ENCODE data around the gene TLX3. TPM values are rescaled to one million over a fixed set of nuclear protein-coding genes. Genes with fewer than 3 reads are reported as not detected.

The TLX3 gene
- total RNA-seq, 3 donors from 2014 or later: not detected

DNA sequence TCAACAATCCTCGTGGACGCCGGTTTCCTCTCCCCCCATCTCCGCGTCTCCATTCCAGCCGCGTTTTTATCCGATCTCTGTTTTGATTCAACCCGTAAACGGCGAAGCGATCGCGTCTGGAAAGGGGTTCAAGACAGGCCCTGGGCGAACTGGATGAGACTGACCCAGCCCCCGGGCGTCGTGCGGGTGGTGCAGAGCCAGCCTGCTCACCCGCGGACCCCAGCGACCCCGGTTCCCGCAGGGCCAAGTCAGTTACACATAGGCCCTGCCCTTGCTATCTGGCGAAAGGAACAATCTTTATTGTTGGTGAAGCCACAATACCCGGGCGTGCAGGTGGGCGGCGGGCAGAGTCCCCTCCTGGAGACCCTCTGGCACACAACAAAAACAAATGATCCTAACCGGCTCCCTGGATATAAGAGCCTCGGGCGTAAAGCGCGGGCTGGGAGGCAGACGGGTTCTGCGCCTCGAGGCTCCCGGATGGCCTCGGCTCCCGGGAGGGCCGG is 1.8 kb downstream of the TLX3 start:
- H3K36me3 ChIP-seq (ENCODE audit: low read depth): no peaks in the 10 kb centered on the region
- no peak for ATAC-seq
- intact Hi-C loops (cut with DNase I, micrococcal nuclease): no loop called here
- H3K9me3 ChIP-seq: no peaks in the 10 kb centered on the region
- DNase-seq: no peak
- peaks cover 33% of the 10 kb centered on the region for H3K4me1 ChIP-seq (ENCODE audit: low read depth)
- H3K4me3 ChIP-seq: no peak overlapping the region
- TF ChIP-seq CTCF (IDR thresholded peaks at IDR 0.05): no peak

DNA sequence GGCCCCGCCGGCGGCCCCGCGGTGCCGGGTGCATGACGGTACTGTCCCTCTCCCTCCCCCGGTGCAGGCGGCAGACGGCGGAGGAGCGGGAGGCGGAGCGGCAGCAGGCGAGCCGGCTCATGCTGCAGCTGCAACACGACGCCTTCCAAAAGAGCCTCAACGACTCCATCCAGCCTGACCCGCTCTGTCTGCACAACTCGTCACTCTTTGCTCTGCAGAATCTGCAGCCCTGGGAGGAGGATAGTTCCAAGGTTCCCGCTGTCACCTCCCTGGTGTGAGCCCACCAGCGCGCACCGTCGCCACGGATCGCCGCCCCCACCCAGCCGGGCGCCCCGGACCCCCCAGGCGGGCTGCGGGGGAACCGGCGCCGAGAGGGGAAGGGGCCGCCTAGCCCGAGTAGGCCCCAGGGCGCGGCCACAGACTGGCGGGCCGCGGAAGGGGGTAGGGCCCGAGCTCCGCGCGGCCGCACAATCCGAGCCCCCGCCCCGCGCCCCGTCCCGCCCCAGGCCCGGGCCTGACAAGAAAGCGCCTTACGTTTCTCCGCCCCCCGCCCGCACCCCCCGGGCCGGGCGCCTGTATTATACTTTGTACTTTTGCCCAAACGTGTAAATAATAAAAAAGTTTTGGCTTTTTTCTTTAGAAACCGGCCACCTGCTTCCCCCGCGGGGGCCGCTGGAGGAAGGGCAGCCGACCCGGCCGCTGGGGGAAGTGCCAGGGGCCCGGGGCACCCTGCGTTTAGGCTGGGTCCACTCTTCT is 2.5 kb downstream of the TLX3 start:
- ATAC-seq: peak; percentile 23
- Histone ChIP-seq H3K4me3 (no peak overlapping the region), H3K36me3 (ENCODE audit: low read depth) (no peaks in the 10 kb centered on the region), H3K9me3 (no peaks in the 10 kb centered on the region), H3K4me1 (ENCODE audit: low read depth) (peaks cover 38% of the 10 kb centered on the region)
- no peak for TF ChIP-seq CTCF (IDR thresholded peaks at IDR 0.05)
- intact Hi-C loops (cut with DNase I, micrococcal nuclease): no loop called here
- DNase-seq: no peak

- no peak for TF ChIP-seq CTCF (IDR thresholded peaks at IDR 0.05)
- H3K4me1 ChIP-seq (ENCODE audit: low read depth): peaks cover 39% of the 10 kb centered on the region
- DNase-seq (no peak), ATAC-seq (no peak)
- no peaks in the 10 kb centered on the region for H3K9me3 ChIP-seq
- intact Hi-C loops (cut with DNase I, micrococcal nuclease): no loop called here
- H3K36me3 ChIP-seq (ENCODE audit: low read depth): no peaks in the 10 kb centered on the region
- no peak overlapping the region for H3K4me3 ChIP-seq
These were observed 3.3 kb downstream of the TLX3 start for GRCh38 chr5:171312129-171312974.

DNA sequence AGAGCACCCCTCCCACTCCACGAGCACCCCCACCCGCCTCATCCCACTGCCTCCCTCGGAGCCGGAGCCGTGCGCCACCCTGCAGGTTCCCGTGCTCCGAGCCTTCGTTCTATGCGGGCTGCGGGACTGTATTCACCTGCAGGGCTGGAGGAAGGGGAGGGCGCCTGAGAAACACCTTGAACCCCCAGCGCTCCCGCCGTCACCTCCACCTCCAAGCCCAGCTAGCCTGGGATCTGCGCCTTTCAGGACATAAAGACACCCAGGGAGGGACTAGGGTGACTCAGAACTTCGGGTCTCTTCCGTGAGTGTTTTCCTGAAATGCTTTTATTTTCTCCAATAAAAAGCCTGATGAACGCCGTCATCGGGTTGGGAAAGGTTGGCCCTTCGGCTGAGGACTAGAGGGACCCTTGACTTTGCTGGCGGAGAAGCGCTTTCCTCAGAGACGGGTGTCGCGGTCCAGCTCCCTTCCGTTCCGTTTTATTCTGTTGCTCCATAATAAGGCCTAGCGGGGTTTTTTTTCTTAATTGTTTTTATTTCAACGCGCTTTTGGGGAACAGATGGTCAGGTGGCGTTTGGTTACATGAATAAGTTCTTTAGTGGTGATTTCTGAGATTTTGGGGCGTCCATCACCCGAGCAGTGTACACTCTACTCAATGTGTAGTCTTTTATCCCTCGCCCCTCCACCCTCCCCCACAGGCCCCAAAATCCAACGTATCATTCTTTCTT is 4.6 kb downstream of the TLX3 start:
- intact Hi-C loops (cut with DNase I, micrococcal nuclease): no loop called here
- Histone ChIP-seq H3K9me3 (no peaks in the 10 kb centered on the region), H3K4me3 (no peak overlapping the region), H3K4me1 (ENCODE audit: low read depth) (peaks cover 39% of the 10 kb centered on the region), H3K36me3 (ENCODE audit: low read depth) (no peaks in the 10 kb centered on the region)
- ATAC-seq (no peak), DNase-seq (no peak)
- TF ChIP-seq CTCF (IDR thresholded peaks at IDR 0.05): no peak

GRCh38 chr5:171314728-171315385 is 5.8 kb downstream of the TLX3 start:
- Histone ChIP-seq H3K4me3 (no peak overlapping the region), H3K4me1 (ENCODE audit: low read depth) (peaks cover 29% of the 10 kb centered on the region), H3K36me3 (ENCODE audit: low read depth) (no peaks in the 10 kb centered on the region), H3K9me3 (no peaks in the 10 kb centered on the region)
- intact Hi-C loops (cut with DNase I, micrococcal nuclease): no loop called here
- DNase-seq: no peak
- no peak for ATAC-seq
- TF ChIP-seq CTCF (IDR thresholded peaks at IDR 0.05): no peak
